OCI-LY1 (cell line): ENCODE data around the gene SH2D5.

Source experiments
- H2AFZ ChIP-seq: fragments of 200-600 bp; sonication (generic), shearing (Covaris generic); 2 replicates; pipeline ENCODE4 v1.6.0; 2014; ENCODE audit warnings: antibody characterized with exemption, mild to moderate bottlenecking, low read length
- H3F3A ChIP-seq: fragments of 200-600 bp; sonication (generic), shearing (Covaris generic); 2 replicates; pipeline ENCODE4 v1.6.0; 2014; ENCODE audit warnings: mild to moderate bottlenecking, antibody characterized with exemption, low read length, moderate library complexity; ENCODE audit not compliant: insufficient read depth
- H3K27ac ChIP-seq: fragments of 200-600 bp; sonication (generic); 2 replicates; pipeline ENCODE4 v1.5.1; 2014; ENCODE audit warnings: low read length, mixed run types, mild to moderate bottlenecking, low read depth; ENCODE audit not compliant: poor library complexity, severe bottlenecking
- H3K27me3 ChIP-seq: fragments of 200-600 bp; sonication (generic); 2 replicates; pipeline ENCODE4 v1.6.0; 2014; ENCODE audit warnings: antibody characterized with exemption, mild to moderate bottlenecking, low read length, moderate library complexity; ENCODE audit not compliant: insufficient read depth
- H3K36me3 ChIP-seq: fragments of 200-600 bp; sonication (generic); 2 replicates; pipeline ENCODE4 v1.6.1; 2014; ENCODE audit warnings: mild to moderate bottlenecking, antibody characterized with exemption, low read length, moderate library complexity, mixed read lengths; ENCODE audit not compliant: insufficient read depth
- H3K4me1 ChIP-seq: fragments of 200-600 bp; sonication (generic); 2 replicates; pipeline ENCODE4 v1.5.1; 2014; ENCODE audit warnings: mild to moderate bottlenecking, low read length, moderate library complexity; ENCODE audit not compliant: insufficient read depth, severe bottlenecking
- H3K4me2 ChIP-seq: fragments of 200-600 bp; sonication (generic), shearing (Covaris generic); 2 replicates; pipeline ENCODE4 v1.6.1; 2014; ENCODE audit warnings: low read length
- H3K4me3 ChIP-seq: fragments of 200-600 bp; sonication (generic); 2 replicates; pipeline ENCODE4 v1.5.1; 2014; ENCODE audit warnings: low read length, low read depth, mild to moderate bottlenecking, mixed read lengths; ENCODE audit not compliant: poor library complexity, severe bottlenecking
- H3K79me2 ChIP-seq: fragments of 200-600 bp; shearing (Covaris generic); 2 replicates; pipeline ENCODE4 v1.6.1; 2016; ENCODE audit warnings: mixed run types, low read length, mixed read lengths; ENCODE audit not compliant: insufficient read depth
- H3K9ac ChIP-seq: fragments of 200-600 bp; sonication (generic), shearing (Covaris generic); 2 replicates; pipeline ENCODE4 v1.6.1; 2014; ENCODE audit warnings: mild to moderate bottlenecking, low read length, mixed read lengths
- H3K9me2 ChIP-seq: fragments of 200-600 bp; sonication (generic), shearing (Covaris generic); 2 replicates; pipeline ENCODE4 v1.6.1; 2014; ENCODE audit warnings: low read depth, mild to moderate bottlenecking, low read length, mixed read lengths
- H3K9me3 ChIP-seq: fragments of 200-600 bp; shearing (Covaris generic); 2 replicates; pipeline ENCODE4 v1.6.1; 2014; ENCODE audit warnings: low read length, mixed read lengths
- H4K20me1 ChIP-seq: fragments of 200-600 bp; sonication (generic), shearing (Covaris generic); 2 replicates; pipeline ENCODE4 v1.6.0; 2016; ENCODE audit warnings: mild to moderate bottlenecking, low read length; ENCODE audit not compliant: insufficient read depth
- EZH2 ChIP-seq: fragments of 200-600 bp; sonication (generic), shearing (Covaris generic); IDR thresholded peaks from 2 replicates; pipeline ENCODE4 v1.8.0; 2017; ENCODE audit warnings: borderline replicate concordance, mixed run types, mild to moderate bottlenecking, antibody characterized with exemption, low read length, moderate library complexity, mixed read lengths
- TF ChIP-seq, protein P1 (sequence below): fragments of 200-600 bp; sonication (generic), shearing (Covaris generic); IDR thresholded peaks from 2 replicates; pipeline ENCODE4 v1.5.1; 2017; ENCODE audit warnings: mild to moderate bottlenecking, antibody characterized with exemption, low read length, moderate library complexity, mixed read lengths

Gene SH2D5

GRCh38 chr1:20683614-20684013 is 48.9 kb downstream of the SH2D5 start:
- Histone ChIP-seq H3K36me3 (no peaks in the 10 kb centered on the region), H3K9me3 (no peaks in the 10 kb centered on the region), H3K9ac (no peak overlapping the region), H3K4me2 (no peak overlapping the region), H3K27ac (no peak overlapping the region), H3K79me2 (no peaks in the 10 kb centered on the region), H3K9me2 (no peaks in the 10 kb centered on the region), H3K4me3 (no peak overlapping the region), H2AFZ (no peak overlapping the region), H3K27me3 (no peaks in the 10 kb centered on the region), H4K20me1 (no peaks in the 10 kb centered on the region), H3K4me1 (peaks cover 3% of the 10 kb centered on the region), H3F3A (no peaks in the 10 kb centered on the region)
- TF ChIP-seq EZH2 = no peak
- TF ChIP-seq, protein P1, sequence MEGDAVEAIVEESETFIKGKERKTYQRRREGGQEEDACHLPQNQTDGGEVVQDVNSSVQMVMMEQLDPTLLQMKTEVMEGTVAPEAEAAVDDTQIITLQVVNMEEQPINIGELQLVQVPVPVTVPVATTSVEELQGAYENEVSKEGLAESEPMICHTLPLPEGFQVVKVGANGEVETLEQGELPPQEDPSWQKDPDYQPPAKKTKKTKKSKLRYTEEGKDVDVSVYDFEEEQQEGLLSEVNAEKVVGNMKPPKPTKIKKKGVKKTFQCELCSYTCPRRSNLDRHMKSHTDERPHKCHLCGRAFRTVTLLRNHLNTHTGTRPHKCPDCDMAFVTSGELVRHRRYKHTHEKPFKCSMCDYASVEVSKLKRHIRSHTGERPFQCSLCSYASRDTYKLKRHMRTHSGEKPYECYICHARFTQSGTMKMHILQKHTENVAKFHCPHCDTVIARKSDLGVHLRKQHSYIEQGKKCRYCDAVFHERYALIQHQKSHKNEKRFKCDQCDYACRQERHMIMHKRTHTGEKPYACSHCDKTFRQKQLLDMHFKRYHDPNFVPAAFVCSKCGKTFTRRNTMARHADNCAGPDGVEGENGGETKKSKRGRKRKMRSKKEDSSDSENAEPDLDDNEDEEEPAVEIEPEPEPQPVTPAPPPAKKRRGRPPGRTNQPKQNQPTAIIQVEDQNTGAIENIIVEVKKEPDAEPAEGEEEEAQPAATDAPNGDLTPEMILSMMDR = no peak

DNA sequence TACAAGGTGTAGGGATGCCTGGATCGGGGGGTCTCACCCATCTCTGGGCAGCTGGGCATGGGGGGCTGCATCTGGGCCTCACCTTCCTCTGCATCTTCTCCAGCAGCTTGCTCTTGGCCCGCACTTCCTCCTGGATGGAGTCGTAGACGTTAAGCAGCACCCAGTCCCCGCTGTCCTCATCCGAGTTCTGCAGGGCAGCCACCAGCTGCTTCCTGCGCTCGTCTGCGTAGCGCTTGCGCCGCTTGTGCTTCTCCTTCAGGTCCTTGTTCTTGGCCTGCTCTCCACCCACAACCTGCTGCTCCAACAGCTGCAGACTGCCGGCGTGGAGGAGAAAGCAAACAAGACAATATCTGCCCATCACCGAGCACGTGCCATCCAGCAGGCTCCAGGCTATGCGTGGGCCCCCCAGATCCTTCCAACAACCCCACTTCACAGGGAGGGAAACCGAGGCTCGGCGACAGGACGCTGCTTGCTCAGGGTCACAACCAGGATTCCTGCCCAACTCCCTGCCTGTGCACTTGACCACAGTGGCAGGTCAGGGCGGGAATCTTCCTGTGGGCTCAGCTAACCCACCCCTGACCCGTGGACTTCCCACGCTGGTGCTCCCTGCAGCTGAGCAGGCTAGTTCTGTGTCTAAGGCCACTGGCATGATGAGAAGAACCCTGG is 49.8 kb downstream of the SH2D5 start:
- Histone ChIP-seq H2AFZ (no peak overlapping the region), H3F3A (no peaks in the 10 kb centered on the region), H3K9ac (no peak overlapping the region), H3K4me1 (peaks cover 6% of the 10 kb centered on the region), H3K27me3 (peaks cover 3% of the 10 kb centered on the region; the same call in 1 of the 2 replicates), H3K36me3 (no peaks in the 10 kb centered on the region; the same call in 1 of the 2 replicates), H3K4me2 (no peak overlapping the region), H3K27ac (no peak overlapping the region), H3K9me2 (no peaks in the 10 kb centered on the region), H3K9me3 (0 out of 2 replicates have a peak, but pooled peaks cover 2% of the 10 kb centered on the region), H3K4me3 (no peak overlapping the region), H3K79me2 (no peaks in the 10 kb centered on the region), H4K20me1 (no peaks in the 10 kb centered on the region)
- TF ChIP-seq EZH2 = no peak
- TF ChIP-seq, protein P1 = no peak

GRCh38 chr1:20681999-20682398 is 50.5 kb downstream of the SH2D5 start:
- Histone ChIP-seq H3K9me3 (0 out of 2 replicates have a peak, but pooled peaks cover 3% of the 10 kb centered on the region), H3K4me2 (no peak overlapping the region), H3F3A (no peaks in the 10 kb centered on the region), H3K27ac (no peak overlapping the region), H3K4me1 (peaks cover 6% of the 10 kb centered on the region), H4K20me1 (no peaks in the 10 kb centered on the region), H3K9me2 (no peaks in the 10 kb centered on the region), H3K79me2 (no peaks in the 10 kb centered on the region), H3K27me3 (peaks cover 9% of the 10 kb centered on the region; the same call in 1 of the 2 replicates), H3K9ac (no peak overlapping the region), H3K36me3 (no peaks in the 10 kb centered on the region; the same call in 1 of the 2 replicates), H2AFZ (no peak overlapping the region), H3K4me3 (no peak overlapping the region)
- TF ChIP-seq, protein P1 = no peak
- no peak for TF ChIP-seq EZH2
